ENCODE data around the gene RNF207. TPM values are rescaled to one million over a fixed set of nuclear protein-coding genes. Genes with fewer than 3 reads are reported as not detected.

RNF207 gene
- total RNA-seq, 2 donors from 2014 or later: 25.2 to 52.4 TPM

DNA sequence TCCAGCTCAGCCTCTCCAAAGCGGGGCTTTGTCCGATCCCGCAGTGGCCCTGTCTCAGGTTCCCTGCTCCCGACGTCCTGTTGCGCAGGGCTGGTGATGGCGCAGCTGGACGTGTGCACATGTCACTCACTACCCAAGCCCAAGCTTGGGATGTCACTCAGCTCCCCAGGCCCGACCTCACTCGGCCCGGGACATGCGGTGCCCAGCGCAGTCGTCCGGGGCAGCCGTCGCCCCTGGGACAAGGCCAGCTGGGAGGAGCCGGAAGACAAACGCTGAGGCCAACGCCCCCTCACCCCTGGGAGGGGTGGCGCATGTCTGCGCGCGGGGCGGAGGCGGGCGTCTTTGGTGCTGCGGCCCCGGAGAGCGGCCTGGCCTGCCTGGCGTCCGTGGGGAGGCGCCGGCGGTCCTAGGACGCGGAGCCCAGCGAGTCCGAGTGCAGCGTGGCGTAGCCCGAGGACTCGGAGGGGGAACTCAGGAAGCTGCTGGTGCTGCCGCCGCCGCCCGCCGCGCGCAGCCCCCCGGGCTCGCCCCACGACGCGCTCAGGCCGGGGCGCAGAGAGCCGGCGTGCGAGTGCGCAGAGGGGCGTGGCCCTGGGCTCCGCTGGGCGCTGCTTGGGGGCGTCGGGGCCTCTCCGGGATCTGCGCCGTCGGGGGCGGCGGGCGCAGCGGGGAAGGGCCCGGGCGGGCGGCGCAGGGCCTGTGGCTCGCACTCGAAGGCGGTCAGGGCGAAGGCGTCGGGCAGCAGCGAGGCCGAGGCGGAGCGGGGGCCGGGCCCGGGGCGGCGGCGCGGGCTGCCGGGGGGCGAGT, 43.2 kb downstream of the RNF207 start:
- peaks cover 26% of the 10 kb centered on the region for H3K4me1 ChIP-seq
- no peak overlapping the region for H3K27ac ChIP-seq
- intact Hi-C loops (cut with DNase I): loop anchor here (5.0 to 10.0 kb wide), 2 partner anchors 153 to 194 kb away; no protein-coding TSS in a partner anchor
- WGBS, 2 donors: 7 to 25% methylated on average over 12 to 82 of the region's 96 CpGs
- no peaks in the 10 kb centered on the region for H3K36me3 ChIP-seq (replicated peaks in 1 of 2; ENCODE audit: insufficient read depth in 1 of 2, low read depth in 2 of 2)
- no peak for ATAC-seq
- DNase-seq: no peak
- H3K4me3 ChIP-seq: no peak overlapping the region
- H3K27me3 ChIP-seq: peaks cover 0 to 18% of the 10 kb centered on the region in 2 donors
- TF ChIP-seq POLR2A (IDR thresholded peaks at IDR 0.05): no peak
- TF ChIP-seq, protein P1, sequence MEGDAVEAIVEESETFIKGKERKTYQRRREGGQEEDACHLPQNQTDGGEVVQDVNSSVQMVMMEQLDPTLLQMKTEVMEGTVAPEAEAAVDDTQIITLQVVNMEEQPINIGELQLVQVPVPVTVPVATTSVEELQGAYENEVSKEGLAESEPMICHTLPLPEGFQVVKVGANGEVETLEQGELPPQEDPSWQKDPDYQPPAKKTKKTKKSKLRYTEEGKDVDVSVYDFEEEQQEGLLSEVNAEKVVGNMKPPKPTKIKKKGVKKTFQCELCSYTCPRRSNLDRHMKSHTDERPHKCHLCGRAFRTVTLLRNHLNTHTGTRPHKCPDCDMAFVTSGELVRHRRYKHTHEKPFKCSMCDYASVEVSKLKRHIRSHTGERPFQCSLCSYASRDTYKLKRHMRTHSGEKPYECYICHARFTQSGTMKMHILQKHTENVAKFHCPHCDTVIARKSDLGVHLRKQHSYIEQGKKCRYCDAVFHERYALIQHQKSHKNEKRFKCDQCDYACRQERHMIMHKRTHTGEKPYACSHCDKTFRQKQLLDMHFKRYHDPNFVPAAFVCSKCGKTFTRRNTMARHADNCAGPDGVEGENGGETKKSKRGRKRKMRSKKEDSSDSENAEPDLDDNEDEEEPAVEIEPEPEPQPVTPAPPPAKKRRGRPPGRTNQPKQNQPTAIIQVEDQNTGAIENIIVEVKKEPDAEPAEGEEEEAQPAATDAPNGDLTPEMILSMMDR (IDR thresholded peaks at IDR 0.05): no peak
- H3K9me3 ChIP-seq: no peaks in the 10 kb centered on the region

DNA sequence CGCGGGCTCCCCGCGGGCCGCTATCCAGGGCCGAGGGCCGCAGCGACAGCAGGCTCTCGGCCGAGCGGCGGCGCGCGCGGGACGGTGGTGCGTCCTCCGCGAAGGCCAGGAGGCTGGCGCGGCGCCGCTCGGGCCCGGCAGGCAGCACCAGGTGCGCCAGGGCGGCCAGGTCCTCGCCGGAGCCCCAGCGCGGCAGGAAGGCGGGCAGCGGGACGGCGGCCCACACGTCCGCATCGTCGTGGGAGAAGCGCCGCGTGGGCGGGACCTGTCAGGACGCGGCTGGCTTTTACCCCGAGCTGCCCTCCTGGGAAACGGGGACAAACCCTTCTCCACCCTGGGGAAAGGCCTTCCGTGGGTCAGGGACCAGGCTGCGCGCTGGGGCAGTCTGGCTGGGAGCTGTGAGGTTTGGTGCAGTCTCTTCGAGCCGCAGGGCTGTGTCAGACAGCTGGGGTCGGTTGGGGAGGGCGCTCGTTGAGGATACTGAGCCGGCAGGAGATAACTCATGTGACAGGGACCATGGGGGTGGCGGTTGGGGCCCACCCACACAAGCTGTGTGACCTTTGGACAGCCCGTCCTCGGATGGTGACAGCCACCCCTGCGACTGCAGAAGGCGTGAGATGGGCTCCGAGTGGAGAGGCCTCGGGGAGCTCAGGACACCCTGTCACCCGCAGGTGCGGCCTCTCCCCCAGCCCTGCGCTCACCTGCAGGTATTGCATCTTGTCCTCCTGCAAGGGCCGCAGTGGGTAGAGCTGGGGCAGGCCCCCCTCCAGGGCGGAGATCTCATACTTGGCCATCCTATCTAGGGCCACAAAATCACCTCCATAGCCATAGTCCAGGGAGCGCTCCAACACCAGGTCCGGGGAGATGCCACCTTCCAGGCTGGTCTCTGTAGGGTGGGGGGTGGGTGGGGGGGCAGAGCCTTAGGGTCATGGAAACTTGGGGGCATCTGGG, 44.1 kb downstream of the RNF207 start:
- Histone ChIP-seq H3K4me1 (peaks cover 26% of the 10 kb centered on the region), H3K9me3 (no peaks in the 10 kb centered on the region), H3K36me3 (replicated peaks in 1 of 2; ENCODE audit: insufficient read depth in 1 of 2, low read depth in 2 of 2) (no peaks in the 10 kb centered on the region), H3K4me3 (no peak overlapping the region), H3K27ac (no peak overlapping the region), H3K27me3 (peaks cover 0 to 14% of the 10 kb centered on the region in 2 donors)
- no peak for ATAC-seq
- intact Hi-C loops (cut with DNase I): loop anchor here (5.0 to 10.0 kb wide), 2 partner anchors 152 to 195 kb away; no protein-coding TSS in a partner anchor
- no peak for DNase-seq
- no peak for TF ChIP-seq POLR2A (IDR thresholded peaks at IDR 0.05)
- TF ChIP-seq, protein P1 (IDR thresholded peaks at IDR 0.05): no peak
- WGBS, 2 donors: 10% methylated on average over 71 of the region's 71 CpGs; no CpG with 5 or more reads in 1 of the 2 donors

DNA sequence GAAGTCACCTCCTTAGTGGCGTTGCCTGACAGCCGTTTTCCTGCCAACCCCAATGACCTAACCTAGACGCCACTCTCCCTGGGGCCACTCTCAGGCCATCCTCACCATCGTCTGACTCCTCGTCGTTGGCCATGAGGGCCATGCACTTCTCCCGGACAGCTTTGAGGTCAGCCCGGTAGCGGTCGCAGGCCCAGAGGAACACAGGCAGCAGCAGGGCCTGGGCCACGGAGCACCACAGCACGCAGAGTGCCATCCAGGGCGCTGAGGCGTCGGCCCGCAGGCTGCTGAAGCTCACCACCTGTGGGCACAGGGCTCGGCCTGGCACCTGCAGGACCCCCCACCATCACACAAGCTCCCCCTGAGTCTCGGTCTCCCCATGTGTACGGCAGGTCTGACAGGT, 45.3 kb downstream of the RNF207 start:
- ATAC-seq (no peak), DNase-seq (no peak)

DNA sequence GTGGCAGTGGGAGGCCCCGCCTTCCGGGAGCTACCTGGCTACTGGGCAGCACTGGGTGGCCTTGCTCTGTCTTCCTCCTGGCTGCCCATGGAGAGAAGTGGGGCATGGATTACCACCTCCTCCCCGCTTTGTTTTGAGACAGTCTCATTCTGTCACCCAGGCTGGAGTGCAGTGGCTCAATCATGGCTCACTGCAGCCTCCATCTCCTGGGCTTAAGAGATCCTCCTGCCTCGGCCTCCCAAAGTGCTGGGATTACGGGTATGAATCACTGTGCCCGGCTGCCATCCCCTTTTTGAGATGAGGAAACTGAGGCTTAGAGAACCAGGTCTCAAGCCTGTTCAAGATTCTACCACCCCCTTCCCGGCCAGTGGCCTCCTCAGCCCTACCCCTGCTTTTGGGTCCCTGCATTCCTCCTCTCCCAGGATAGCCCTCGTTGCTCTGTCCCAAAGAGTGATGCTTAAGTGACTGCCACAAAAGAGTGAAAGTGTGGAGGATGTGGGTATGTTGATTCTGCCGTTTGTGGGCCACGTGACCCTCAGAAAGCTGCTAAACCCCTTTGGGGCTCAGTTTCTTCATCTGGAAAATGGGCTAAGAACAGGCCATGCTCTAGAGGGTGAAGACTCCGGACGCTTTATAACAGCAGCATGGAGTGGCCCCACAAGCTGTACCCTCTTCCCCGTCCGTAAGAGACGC, 45.9 kb downstream of the RNF207 start:
- no peaks in the 10 kb centered on the region for H3K27me3 ChIP-seq
- 67 to 73% methylated on average over 3 to 15 of the region's 15 CpGs for WGBS, 2 donors
- H3K9me3 ChIP-seq: no peaks in the 10 kb centered on the region
- no peak for TF ChIP-seq POLR2A (IDR thresholded peaks at IDR 0.05)
- TF ChIP-seq, protein P1 (IDR thresholded peaks at IDR 0.05): no peak
- DNase-seq (no peak), ATAC-seq (no peak)
- no peaks in the 10 kb centered on the region for H3K36me3 ChIP-seq (replicated peaks in 1 of 2; ENCODE audit: insufficient read depth in 1 of 2, low read depth in 2 of 2)
- peaks cover 8% of the 10 kb centered on the region for H3K4me1 ChIP-seq
- intact Hi-C loops (cut with DNase I): no loop called here
- no peak overlapping the region for H3K27ac ChIP-seq
- H3K4me3 ChIP-seq: no peak overlapping the region

More for the DNA sequence above, 45.3 kb downstream of the RNF207 start:
- Histone ChIP-seq H3K27me3 (peaks cover 0 to 3% of the 10 kb centered on the region in 2 donors), H3K4me1 (peaks cover 14% of the 10 kb centered on the region), H3K4me3 (no peak overlapping the region), H3K27ac (no peak overlapping the region), H3K9me3 (no peaks in the 10 kb centered on the region), H3K36me3 (replicated peaks in 1 of 2; ENCODE audit: insufficient read depth in 1 of 2, low read depth in 2 of 2) (no peaks in the 10 kb centered on the region)
- WGBS, 2 donors: 80% methylated on average over 2 to 16 of the region's 19 CpGs
- no peak for TF ChIP-seq POLR2A (IDR thresholded peaks at IDR 0.05)
- TF ChIP-seq, protein P1 (IDR thresholded peaks at IDR 0.05): no peak
- intact Hi-C loops (cut with DNase I): no loop called here
